VCaP (cell line): Measurements from ENCODE around the gene EFCAB5.
"Not testable (repeated sequence)": the region's sequence is repeated elsewhere in the genome, so short reads cannot be mapped to it uniquely, and the experiment has no call there.

Experiments used
- H3K27ac ChIP-seq: fragments of 450-650 bp; 2 replicates; pipeline ENCODE4 v1.5.1; 2017
- TF ChIP-seq, protein P1 (sequence below): fragments of 450-650 bp; conservative IDR thresholded peaks from 2 replicates; pipeline ENCODE4 v1.5.1; 2017; ENCODE audit warnings: mild to moderate bottlenecking, moderate library complexity

EFCAB5 gene

DNA sequence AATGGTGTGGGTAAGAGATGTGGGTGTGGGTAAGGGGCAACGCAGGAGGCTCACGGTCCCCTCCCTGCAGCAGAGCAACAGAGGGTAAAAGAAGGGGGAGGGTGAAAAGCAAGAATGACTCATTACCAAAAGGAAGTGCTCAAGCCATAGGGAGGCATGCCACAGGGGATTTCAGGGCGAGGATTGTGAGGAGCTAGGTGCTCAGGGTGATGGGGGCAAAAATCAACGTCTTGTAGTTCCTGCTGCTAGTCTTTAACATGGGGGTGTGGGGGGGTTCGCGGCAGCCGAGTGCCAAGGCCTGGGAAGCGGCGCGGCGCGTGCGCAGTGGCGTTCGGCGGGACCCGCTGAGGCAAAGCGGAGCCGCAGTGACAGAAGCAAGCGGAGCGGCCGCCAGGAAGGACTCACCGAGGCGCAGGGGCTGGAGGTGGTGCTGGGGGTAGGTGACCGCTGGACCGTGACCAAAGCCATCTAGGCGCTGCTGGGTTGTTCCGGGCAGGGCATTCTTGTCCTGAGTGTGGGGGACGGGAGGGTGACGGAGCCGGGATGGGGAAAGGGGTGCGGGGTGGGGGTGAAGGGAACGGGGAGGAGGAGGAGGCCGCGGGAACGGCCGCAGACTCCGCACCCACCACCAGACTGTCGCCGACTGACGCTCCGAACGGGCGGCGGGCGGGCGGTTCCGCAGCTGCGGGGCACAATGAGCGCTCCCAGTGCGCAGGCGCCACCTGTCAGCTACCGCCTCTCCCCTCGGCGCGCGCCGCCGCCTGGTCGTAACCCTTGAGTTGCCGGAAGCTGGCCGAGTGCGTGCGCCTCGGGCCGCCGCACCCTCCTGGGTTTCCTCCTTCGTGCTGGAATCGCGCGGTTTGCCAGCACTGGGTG, 11.7 kb upstream of the EFCAB5 start, which contains the start of gene SSH2:
Gene SSH2 (minus strand): TSS at position 696 of the 876 bp plus-strand sequence. CDS start 228 bp downstream, at position 468.
- H3K27ac ChIP-seq: peak within 1 kb of the TSS; percentile 95
- TF ChIP-seq, protein P1, sequence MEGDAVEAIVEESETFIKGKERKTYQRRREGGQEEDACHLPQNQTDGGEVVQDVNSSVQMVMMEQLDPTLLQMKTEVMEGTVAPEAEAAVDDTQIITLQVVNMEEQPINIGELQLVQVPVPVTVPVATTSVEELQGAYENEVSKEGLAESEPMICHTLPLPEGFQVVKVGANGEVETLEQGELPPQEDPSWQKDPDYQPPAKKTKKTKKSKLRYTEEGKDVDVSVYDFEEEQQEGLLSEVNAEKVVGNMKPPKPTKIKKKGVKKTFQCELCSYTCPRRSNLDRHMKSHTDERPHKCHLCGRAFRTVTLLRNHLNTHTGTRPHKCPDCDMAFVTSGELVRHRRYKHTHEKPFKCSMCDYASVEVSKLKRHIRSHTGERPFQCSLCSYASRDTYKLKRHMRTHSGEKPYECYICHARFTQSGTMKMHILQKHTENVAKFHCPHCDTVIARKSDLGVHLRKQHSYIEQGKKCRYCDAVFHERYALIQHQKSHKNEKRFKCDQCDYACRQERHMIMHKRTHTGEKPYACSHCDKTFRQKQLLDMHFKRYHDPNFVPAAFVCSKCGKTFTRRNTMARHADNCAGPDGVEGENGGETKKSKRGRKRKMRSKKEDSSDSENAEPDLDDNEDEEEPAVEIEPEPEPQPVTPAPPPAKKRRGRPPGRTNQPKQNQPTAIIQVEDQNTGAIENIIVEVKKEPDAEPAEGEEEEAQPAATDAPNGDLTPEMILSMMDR: no peak; the same call in 1 of the 2 replicates

DNA sequence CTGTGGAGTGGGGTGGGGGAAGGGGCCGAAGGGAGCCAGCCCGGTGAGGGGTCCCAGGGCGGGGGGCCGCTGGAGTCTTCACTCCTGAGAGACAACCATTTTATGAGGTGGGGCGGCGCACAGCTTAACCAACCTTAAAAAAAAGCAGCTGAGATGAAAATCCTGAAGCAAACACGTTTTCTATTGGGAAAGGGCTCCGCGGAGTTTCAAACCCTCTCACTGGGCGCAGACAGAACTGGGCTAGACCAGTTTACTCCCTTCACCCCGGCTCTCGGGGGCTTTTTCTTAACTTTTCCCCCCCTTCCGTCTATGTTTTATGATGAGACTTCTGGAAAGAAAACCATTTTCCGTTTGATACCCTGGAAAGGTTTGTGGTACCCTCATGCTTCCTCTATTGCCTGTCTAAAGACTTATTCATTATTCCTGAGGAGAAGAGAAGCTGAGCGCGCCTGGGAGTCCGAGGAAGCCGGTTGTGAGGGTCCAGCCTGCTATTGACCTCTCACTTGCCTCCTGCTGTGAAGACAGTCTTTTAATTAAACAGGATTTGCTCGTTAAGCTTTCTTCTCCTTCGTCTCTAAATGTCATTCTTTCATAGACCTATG, 10.9 kb upstream of the EFCAB5 start:
- peak overlapping the region; percentile 95 for H3K27ac ChIP-seq
- TF ChIP-seq, protein P1: no peak

DNA sequence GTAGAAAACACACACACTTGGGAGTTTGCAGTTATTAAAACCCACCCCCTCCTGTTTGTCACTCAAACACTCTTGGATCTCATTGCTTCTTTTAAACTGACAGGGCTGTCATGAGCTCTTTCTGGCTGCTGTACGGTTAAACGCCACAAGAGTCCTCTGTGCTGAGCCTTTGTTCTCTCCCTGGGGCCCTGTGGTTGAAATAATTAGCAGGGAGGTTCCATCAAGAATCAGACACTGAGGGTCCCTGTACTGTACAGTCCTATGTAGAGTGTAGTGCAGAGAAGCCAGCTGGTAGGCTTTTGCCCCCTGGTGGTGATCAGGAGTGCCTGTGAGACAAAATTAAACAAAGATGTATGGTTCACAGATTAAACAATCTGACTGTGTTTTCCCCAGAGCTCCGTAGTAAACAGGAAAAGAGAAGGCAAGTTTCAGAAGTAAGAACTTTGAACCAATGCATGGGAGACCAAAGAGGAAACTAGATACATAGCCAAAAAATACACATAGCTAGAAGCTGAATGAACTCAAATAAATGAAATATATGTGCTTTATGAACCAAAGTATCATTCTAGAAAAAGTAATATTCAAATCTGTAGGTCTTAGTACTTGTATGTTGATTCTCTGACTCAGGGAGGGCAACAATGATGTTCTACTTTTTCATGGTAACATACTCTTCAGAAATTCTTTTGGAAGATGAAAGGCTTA, 10.1 kb upstream of the EFCAB5 start:
- TF ChIP-seq, protein P1: peak; percentile 99
- H3K27ac ChIP-seq: peak overlapping the region; percentile 95

DNA sequence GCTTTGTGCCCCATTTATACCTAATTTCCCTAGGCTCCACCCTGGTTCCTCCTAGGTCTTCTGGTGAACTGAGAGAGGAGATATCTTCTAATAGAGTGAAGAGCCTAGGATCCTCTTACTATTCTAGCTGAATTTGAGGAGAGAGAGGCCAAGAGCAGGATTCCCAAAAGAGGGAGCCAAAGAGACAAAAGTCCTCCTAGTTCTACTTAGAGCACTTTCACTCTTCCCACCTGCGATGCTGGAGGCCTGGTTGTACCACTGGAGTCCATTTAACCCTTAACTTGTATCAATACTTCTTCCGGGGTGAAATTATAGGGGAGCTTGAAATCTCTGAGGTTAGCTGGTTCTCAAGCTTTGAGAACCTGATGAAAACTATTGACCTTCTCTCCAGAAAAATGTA, 8.1 kb upstream of the EFCAB5 start:
- no peak overlapping the region for H3K27ac ChIP-seq
- TF ChIP-seq, protein P1: peak; percentile 74

DNA sequence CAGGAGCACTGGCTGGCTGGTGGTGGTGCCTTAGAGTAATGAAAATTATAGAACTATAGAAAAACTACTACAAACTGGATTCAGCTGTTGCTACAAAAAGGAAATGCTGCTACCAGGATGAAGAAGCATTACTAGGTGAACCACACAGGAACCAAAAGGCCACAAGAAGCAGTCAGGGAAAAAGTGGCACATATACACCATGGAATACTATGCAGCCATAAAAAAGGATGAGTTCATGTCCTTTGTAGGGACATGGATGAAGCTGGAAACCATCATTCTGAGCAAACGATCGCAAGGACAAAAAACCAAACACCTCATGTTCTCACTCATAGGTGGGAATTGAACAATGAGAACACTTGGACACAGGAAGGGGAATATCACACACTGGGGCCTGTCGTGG, 5.5 kb upstream of the EFCAB5 start:
- not testable (repeated sequence) for H3K27ac ChIP-seq

DNA sequence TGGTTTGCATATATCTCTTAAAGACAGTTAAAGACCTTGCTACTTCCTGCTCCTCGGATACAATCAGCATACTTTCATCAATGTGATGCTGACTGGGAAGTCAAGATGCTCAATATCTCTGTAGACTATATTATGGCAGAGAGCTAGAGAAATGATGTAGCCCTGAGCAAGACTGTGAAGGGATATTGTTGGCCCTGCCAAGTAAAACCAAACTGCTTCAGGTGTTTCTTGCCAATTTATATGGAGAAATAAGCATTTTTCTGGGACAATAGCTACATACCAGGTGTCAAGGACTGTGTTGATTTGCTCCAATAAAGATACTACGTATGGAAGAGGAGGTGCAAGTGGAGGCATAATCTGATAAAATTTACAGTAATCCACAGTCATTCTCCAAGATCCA, 4.7 kb upstream of the EFCAB5 start:
- H3K27ac ChIP-seq: no peak overlapping the region
- TF ChIP-seq, protein P1: no peak

DNA sequence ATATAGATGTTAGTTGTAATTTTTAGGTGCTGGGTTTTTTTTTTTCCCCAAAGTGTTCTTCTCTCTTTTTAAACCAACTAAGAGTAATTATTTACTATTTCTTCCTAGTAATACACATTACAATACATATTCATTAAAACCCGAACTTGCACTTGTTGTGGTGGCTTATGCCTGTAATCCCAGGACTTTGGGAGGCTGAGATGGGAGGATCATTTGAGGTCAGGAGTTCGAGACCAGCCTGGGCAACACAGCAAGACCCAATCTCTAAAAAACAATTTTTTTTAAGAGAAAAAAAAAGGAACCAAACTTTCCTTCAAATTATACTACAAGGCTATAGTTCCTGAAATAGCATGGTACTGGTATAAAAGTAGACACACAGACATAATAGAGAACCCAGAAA, 3.8 kb downstream of the EFCAB5 start:
- no peak overlapping the region for H3K27ac ChIP-seq

More for the DNA sequence above, 3.8 kb downstream of the EFCAB5 start:
- TF ChIP-seq, protein P1: no peak
